OCI-LY7 (cell line): ENCODE results near the gene ECHDC1. TPM values are rescaled to one million over a fixed set of nuclear protein-coding genes. Genes with fewer than 3 reads are reported as not detected.

ENCODE experiments used
- BruUV-seq: library from RNA; stranded (reverse); fragments of 400-500 nt; replicated peaks from 2 replicates; lab custom pipeline; 2021; lab: Mats Ljungman, UMichigan
- CTCF ChIA-PET: fragments of 300-600 bp; sonication (Branson Sonifier 250); formaldehyde crosslinking; loops from one replicate; lab custom pipeline; 2022; ENCODE audit warnings: antibody characterized with exemption; ENCODE audit not compliant: unreplicated experiment; lab: Charles Lee
- POLR2A ChIA-PET: fragments of 300-600 bp; sonication (Branson Sonifier 250); formaldehyde crosslinking; loops from one replicate; lab custom pipeline; 2022; ENCODE audit warnings: antibody characterized with exemption; lab: Charles Lee
- DNase-seq: peaks from one replicate; pipeline ENCODE4 v3.0.0-alpha.2; 2015; ENCODE audit warnings: low spot score
- H2AFZ ChIP-seq: fragments of 200-600 bp; sonication (generic), shearing (Covaris generic); 2 replicates; pipeline ENCODE4 v1.6.1; 2014; ENCODE audit warnings: mild to moderate bottlenecking, antibody characterized with exemption, low read length, moderate library complexity
- H3K27ac ChIP-seq: fragments of 200-600 bp; sonication (generic); 2 replicates; pipeline ENCODE4 v1.5.1; 2014; ENCODE audit warnings: mixed run types, low read depth, mild to moderate bottlenecking, moderate library complexity, low read length, inconsistent platforms; ENCODE audit not compliant: poor library complexity, severe bottlenecking
- H3K36me3 ChIP-seq: fragments of 200-600 bp; sonication (generic); 2 replicates; pipeline ENCODE4 v1.6.1; 2014; ENCODE audit warnings: mild to moderate bottlenecking, antibody characterized with exemption, low read length, moderate library complexity, mixed read lengths; ENCODE audit not compliant: insufficient read depth
- H3K4me1 ChIP-seq: fragments of 200-600 bp; sonication (generic); 2 replicates; pipeline ENCODE4 v1.5.1; 2014; ENCODE audit warnings: mild to moderate bottlenecking, low read length; ENCODE audit not compliant: insufficient read depth, poor library complexity, severe bottlenecking
- H3K4me2 ChIP-seq: fragments of 200-600 bp; sonication (generic); 2 replicates; pipeline ENCODE4 v1.6.1; 2014; ENCODE audit warnings: mild to moderate bottlenecking, low read length
- H3K4me3 ChIP-seq: fragments of 200-600 bp; sonication (generic); 2 replicates; pipeline ENCODE4 v1.5.1; 2014; ENCODE audit warnings: mild to moderate bottlenecking, low read depth, low read length; ENCODE audit not compliant: poor library complexity, severe bottlenecking
- H3K79me2 ChIP-seq: fragments of 200-600 bp; sonication (generic); 2 replicates; pipeline ENCODE4 v1.6.1; 2016; ENCODE audit warnings: low read depth, mild to moderate bottlenecking, low read length, moderate library complexity, mixed read lengths; ENCODE audit not compliant: insufficient read depth
- H3K9me2 ChIP-seq: fragments of 200-600 bp; sonication (generic); 2 replicates; pipeline ENCODE4 v1.6.1; 2016; ENCODE audit warnings: mild to moderate bottlenecking, low read length, mixed read lengths; ENCODE audit not compliant: insufficient read depth
- H3K9me3 ChIP-seq: fragments of 200-600 bp; sonication (generic); 2 replicates; pipeline ENCODE4 v1.6.1; 2014; ENCODE audit warnings: mild to moderate bottlenecking, mixed run types, low read length, mixed read lengths
- H4K20me1 ChIP-seq: fragments of 200-600 bp; sonication (generic); 2 replicates; pipeline ENCODE4 v1.6.1; 2014; ENCODE audit warnings: mild to moderate bottlenecking, antibody characterized with exemption, low read length, moderate library complexity, mixed read lengths; ENCODE audit not compliant: insufficient read depth
- CTCF ChIP-seq: fragments of 200-600 bp; sonication (generic); conservative IDR thresholded peaks from 2 replicates; pipeline ENCODE4 v1.5.1; 2014; ENCODE audit warnings: mild to moderate bottlenecking, antibody characterized with exemption, low read length, moderate library complexity, mixed read lengths
- EZH2phosphoT487 ChIP-seq: fragments of 200-600 bp; sonication (generic); IDR thresholded peaks from 2 replicates; pipeline ENCODE4 v1.6.1; 2018; ENCODE audit warnings: low read depth, borderline replicate concordance, mild to moderate bottlenecking, mixed run types, antibody characterized with exemption, low read length, moderate library complexity, mixed read lengths
- intact Hi-C: fragments of 100-400 bp; cut with micrococcal nuclease; formaldehyde crosslinking; loops from one replicate; pipeline ENCODE4 v1.10.0; 2022; ENCODE audit not compliant: unreplicated experiment
- total RNA-seq, 2 experiments: library from RNA; depleted of rRNA in 1 of 2; stranded (reverse); fragments of >200 nt in 1 of 2; shearing (Covaris generic) in 1 of 2; gene quantifications; 2 replicates each; pipeline ENCODE4 v1.2.3, GENCODE V29; 2014 to 2022

The ECHDC1 gene
- total RNA-seq, 2 experiments from 2014 or later: 18.6 to 41.9 TPM

- no peak overlapping the region for H3K4me2 ChIP-seq
- H3K4me1 ChIP-seq: no peaks in the 10 kb centered on the region
- no TSS peak for BruUV-seq
- H3K27ac ChIP-seq: no peak overlapping the region
- H3K9me3 ChIP-seq: no peaks in the 10 kb centered on the region
- no peak for DNase-seq
- H4K20me1 ChIP-seq: no peaks in the 10 kb centered on the region
- no peaks in the 10 kb centered on the region for H3K9me2 ChIP-seq
- no peaks in the 10 kb centered on the region for H3K79me2 ChIP-seq
- ChIA-PET POLR2A (no interaction called here), CTCF (no interaction called here)
- intact Hi-C loops: no loop called here
- no peaks in the 10 kb centered on the region for H3K36me3 ChIP-seq
- TF ChIP-seq CTCF (no peak), EZH2phosphoT487 (no peak)
- H2AFZ ChIP-seq: no peak overlapping the region
- no peak overlapping the region for H3K4me3 ChIP-seq
Measured at GRCh38 chr6:127365874-127366273, 22.5 kb upstream of the ECHDC1 start.

- H3K36me3 ChIP-seq: no peaks in the 10 kb centered on the region
- no peak overlapping the region for H3K4me2 ChIP-seq
- intact Hi-C loops: no loop called here
- H2AFZ ChIP-seq: no peak overlapping the region
- H3K4me1 ChIP-seq: peaks cover 6% of the 10 kb centered on the region
- CTCF ChIA-PET: no interaction called here
- H3K27ac ChIP-seq: no peak overlapping the region
- H3K9me3 ChIP-seq: peaks cover 8% of the 10 kb centered on the region; the same call in 1 of the 2 replicates
- no peak for DNase-seq
- TF ChIP-seq CTCF (no peak), EZH2phosphoT487 (no peak)
- no TSS peak for BruUV-seq
- H3K79me2 ChIP-seq: no peaks in the 10 kb centered on the region
- POLR2A ChIA-PET: interaction anchor here (0.6 to 1.5 kb wide), 4 partner anchors 9 to 186 kb away, joined by 3 to 5 read pairs (median 4); partner anchors contain the start of gene ECHDC1
- no peaks in the 10 kb centered on the region for H3K9me2 ChIP-seq
- no peaks in the 10 kb centered on the region for H4K20me1 ChIP-seq
- H3K4me3 ChIP-seq: no peak overlapping the region
Measured at GRCh38 chr6:127352524-127352923, 9.1 kb upstream of the ECHDC1 start.

GRCh38 chr6:127349980-127350379, 6.6 kb upstream of the ECHDC1 start:
- ChIA-PET POLR2A (no interaction called here), CTCF (no interaction called here)
- Histone ChIP-seq H3K79me2 (no peaks in the 10 kb centered on the region), H3K36me3 (no peaks in the 10 kb centered on the region), H3K27ac (no peak overlapping the region), H2AFZ (no peak overlapping the region), H3K4me1 (peaks cover 6% of the 10 kb centered on the region), H3K9me3 (peaks cover 4% of the 10 kb centered on the region; the same call in 1 of the 2 replicates), H3K9me2 (no peaks in the 10 kb centered on the region), H3K4me2 (no peak overlapping the region), H4K20me1 (no peaks in the 10 kb centered on the region), H3K4me3 (no peak overlapping the region)
- TF ChIP-seq CTCF (no peak), EZH2phosphoT487 (no peak)
- DNase-seq: no peak
- no TSS peak for BruUV-seq
- intact Hi-C loops: loop anchor here (10.0 kb wide), 1 partner anchor 1555 kb away; the partner anchor contains the start of gene NCOA7
